ENCODE results near the gene CIAO3. TPM values are rescaled to one million over a fixed set of nuclear protein-coding genes. Genes with fewer than 3 reads are reported as not detected.
"Not testable (repeated sequence)": the region's sequence is repeated elsewhere in the genome, so short reads cannot be mapped to it uniquely, and the experiment has no call there.

The CIAO3 gene
- total and polyA plus RNA-seq, 2 experiments from 2014 or later, result 43.3 to 67.7 TPM

- Histone ChIP-seq H3K36me3 (no peaks in the 10 kb centered on the region), H3K4me1 (ENCODE audit: low read depth) (no peaks in the 10 kb centered on the region), H3K27me3 (no peaks in the 10 kb centered on the region), H3K4me3 (no peak overlapping the region), H3K27ac (no peak overlapping the region), H3K9me3 (ENCODE audit: low read depth) (no peaks in the 10 kb centered on the region)
- DNase-seq (ENCODE audit: low read depth in 1 of 2, low spot score in 1 of 2), result no peak
- no peak for TF ChIP-seq CTCF (IDR thresholded peaks at IDR 0.05; ENCODE audit: low read depth, low read length)
These were observed 5.8 kb upstream of the CIAO3 start for GRCh38 chr16:746637-747036.

GRCh38 chr16:745739-746138 lies 4.9 kb upstream of the CIAO3 start:
- Histone ChIP-seq H3K4me3 (no peak overlapping the region), H3K9me3 (ENCODE audit: low read depth) (no peaks in the 10 kb centered on the region), H3K27ac (no peak overlapping the region), H3K27me3 (no peaks in the 10 kb centered on the region), H3K36me3 (no peaks in the 10 kb centered on the region), H3K4me1 (ENCODE audit: low read depth) (no peaks in the 10 kb centered on the region)
- peak in 1 of 2 donors; percentile 65 for DNase-seq (ENCODE audit: low read depth in 1 of 2, low spot score in 1 of 2)
- TF ChIP-seq CTCF (IDR thresholded peaks at IDR 0.05; ENCODE audit: low read depth, low read length), result peak; percentile 15

- DNase-seq (ENCODE audit: low read depth in 1 of 2, low spot score in 1 of 2), result no peak
- Histone ChIP-seq H3K36me3 (no peaks in the 10 kb centered on the region), H3K4me1 (ENCODE audit: low read depth) (no peaks in the 10 kb centered on the region), H3K4me3 (no peak overlapping the region), H3K9me3 (ENCODE audit: low read depth) (no peaks in the 10 kb centered on the region), H3K27me3 (no peaks in the 10 kb centered on the region), H3K27ac (no peak overlapping the region)
- peak; percentile 12 for TF ChIP-seq CTCF (IDR thresholded peaks at IDR 0.05; ENCODE audit: low read depth, low read length)
These were observed 3.1 kb upstream of the CIAO3 start for GRCh38 chr16:743794-744500.

- H3K9me3 ChIP-seq (ENCODE audit: low read depth); DNase-seq (ENCODE audit: low read depth in 1 of 2, low spot score in 1 of 2); H3K27me3 ChIP-seq; H3K36me3 ChIP-seq; H3K4me3 ChIP-seq; H3K27ac ChIP-seq; H3K4me1 ChIP-seq (ENCODE audit: low read depth): not testable (repeated sequence)
These were observed 2.1 kb upstream of the CIAO3 start for GRCh38 chr16:742894-743293.

- no peak for DNase-seq (ENCODE audit: low read depth in 1 of 2, low spot score in 1 of 2)
- no peak overlapping the region for H3K4me3 ChIP-seq
- no peaks in the 10 kb centered on the region for H3K36me3 ChIP-seq
- H3K9me3 ChIP-seq (ENCODE audit: low read depth), result no peaks in the 10 kb centered on the region
- no peaks in the 10 kb centered on the region for H3K4me1 ChIP-seq (ENCODE audit: low read depth)
- H3K27me3 ChIP-seq, result no peaks in the 10 kb centered on the region
- TF ChIP-seq CTCF (IDR thresholded peaks at IDR 0.05; ENCODE audit: low read depth, low read length), result no peak
- H3K27ac ChIP-seq, result no peak overlapping the region
These were observed 1.3 kb upstream of the CIAO3 start for GRCh38 chr16:741986-742629.

GRCh38 chr16:740459-740763 lies 386 bp downstream of the CIAO3 start:
- Histone ChIP-seq H3K9me3 (ENCODE audit: low read depth) (no peaks in the 10 kb centered on the region), H3K27me3 (no peaks in the 10 kb centered on the region), H3K4me3 (peak overlapping the region; percentile 95), H3K4me1 (ENCODE audit: low read depth) (no peaks in the 10 kb centered on the region), H3K27ac (no peak overlapping the region), H3K36me3 (peaks cover 6% of the 10 kb centered on the region)
- TF ChIP-seq CTCF (IDR thresholded peaks at IDR 0.05; ENCODE audit: low read depth, low read length), result no peak
- no peak for DNase-seq (ENCODE audit: low read depth in 1 of 2, low spot score in 1 of 2)
